SJSA1 (cell line): ENCODE data around the gene RGP1. TPM values are rescaled to one million over a fixed set of nuclear protein-coding genes. Genes with fewer than 3 reads are reported as not detected.
A peak's percentile ranks its signal among the peaks of the same experiment; 100 is the strongest.

ENCODE experiments used
- DNase-seq, 2 experiments: peaks; one replicate each; pipeline ENCODE4 v3.0.0-alpha.2; 2015 to 2020; ENCODE audit warnings: low spot score in 2 of 2, low read depth in 1 of 2
- H3K27ac ChIP-seq: fragments of 250-450 bp; sonication (Bioruptor Pico); 2 replicates; pipeline ENCODE4 v1.5.1; 2020; ENCODE audit warnings: mild to moderate bottlenecking, moderate library complexity
- H3K27me3 ChIP-seq: fragments of 250-450 bp; sonication (Bioruptor Pico); replicated peaks from 2 replicates; pipeline ENCODE4 v1.5.1; 2020; ENCODE audit warnings: mild to moderate bottlenecking, moderate library complexity
- H3K36me3 ChIP-seq: fragments of 250-450 bp; sonication (Bioruptor Pico); 2 replicates; pipeline ENCODE4 v1.5.1; 2020; ENCODE audit warnings: mild to moderate bottlenecking
- H3K4me1 ChIP-seq: fragments of 250-450 bp; sonication (Bioruptor Pico); replicated peaks from 2 replicates; pipeline ENCODE4 v1.6.1; 2021; ENCODE audit warnings: mild to moderate bottlenecking
- H3K4me3 ChIP-seq: fragments of 250-450 bp; sonication (Bioruptor Pico); 2 replicates; pipeline ENCODE4 v1.5.1; 2020; ENCODE audit warnings: mild to moderate bottlenecking
- H3K9me3 ChIP-seq: fragments of 250-450 bp; sonication (Bioruptor Pico); replicated peaks from 2 replicates; pipeline ENCODE4 v1.5.1; 2020; ENCODE audit warnings: mild to moderate bottlenecking
- total RNA-seq: library from RNA; depleted of rRNA; stranded (reverse); fragments of >200 nt; shearing (Covaris generic); gene quantifications from 2 replicates; pipeline ENCODE4 v1.2.3, GENCODE V29; 2014; rRNA removed

The RGP1 gene, protein sequence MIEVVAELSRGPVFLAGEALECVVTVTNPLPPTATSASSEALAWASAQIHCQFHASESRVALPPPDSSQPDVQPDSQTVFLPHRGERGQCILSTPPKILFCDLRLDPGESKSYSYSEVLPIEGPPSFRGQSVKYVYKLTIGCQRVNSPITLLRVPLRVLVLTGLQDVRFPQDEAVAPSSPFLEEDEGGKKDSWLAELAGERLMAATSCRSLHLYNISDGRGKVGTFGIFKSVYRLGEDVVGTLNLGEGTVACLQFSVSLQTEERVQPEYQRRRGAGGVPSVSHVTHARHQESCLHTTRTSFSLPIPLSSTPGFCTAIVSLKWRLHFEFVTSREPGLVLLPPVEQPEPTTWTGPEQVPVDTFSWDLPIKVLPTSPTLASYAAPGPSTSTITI
- total RNA-seq = 5.2 and 7.4 TPM in 2 replicates

DNA sequence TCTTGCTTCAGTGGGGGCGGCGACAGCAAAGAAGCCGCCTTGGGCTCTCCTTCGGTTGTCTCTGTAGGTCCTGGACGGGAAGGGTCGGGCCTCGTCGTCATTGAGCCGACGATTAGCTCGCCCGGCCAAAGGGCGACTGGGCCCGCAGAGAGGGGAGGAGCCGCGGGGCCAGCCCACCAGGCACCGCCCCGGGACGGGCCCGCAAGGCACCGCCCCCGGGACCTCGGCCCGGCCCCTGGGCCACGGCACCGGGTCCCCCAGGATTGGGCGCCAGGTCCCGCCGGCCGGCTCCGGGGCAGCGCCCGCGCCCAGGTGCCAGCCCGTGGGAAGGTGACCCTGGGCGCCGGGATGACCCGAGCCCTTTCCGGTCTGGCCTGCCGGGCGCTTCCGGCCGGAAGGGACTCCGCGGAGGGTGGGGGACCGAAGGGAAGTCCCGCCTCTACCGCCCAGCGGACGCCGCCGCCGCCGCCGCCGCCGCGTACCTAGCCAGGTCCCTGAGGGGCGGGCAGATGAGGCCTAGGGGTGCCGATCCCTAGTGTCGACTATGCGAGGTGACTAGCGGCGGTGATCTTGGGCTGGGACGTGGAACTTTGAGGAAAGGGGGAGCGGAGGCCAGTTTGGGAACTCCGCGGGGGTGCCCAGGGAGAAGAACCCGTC, at the start of gene RGP1, which contains the start of gene GBA2:
TSS of gene RGP1 (plus strand) at position 430 of the 657 bp plus-strand sequence. CDS start 469 bp downstream, outside the sequence.
TSS of gene GBA2 (minus strand) at position 371 of the 657 bp plus-strand sequence. CDS start 524 bp downstream, outside the sequence.
- H3K27ac ChIP-seq = peak within 1 kb of the TSS; percentile 83
- no peaks in the 10 kb centered on the region for H3K9me3 ChIP-seq
- peaks cover 21% of the 10 kb centered on the region for H3K4me1 ChIP-seq
- no peaks in the 10 kb centered on the region for H3K27me3 ChIP-seq
- peak within 1 kb of the TSS; percentile 95 for H3K4me3 ChIP-seq
- peak; percentile 46 to 59 for DNase-seq
- H3K36me3 ChIP-seq = peaks cover 13% of the 10 kb centered on the region

DNA sequence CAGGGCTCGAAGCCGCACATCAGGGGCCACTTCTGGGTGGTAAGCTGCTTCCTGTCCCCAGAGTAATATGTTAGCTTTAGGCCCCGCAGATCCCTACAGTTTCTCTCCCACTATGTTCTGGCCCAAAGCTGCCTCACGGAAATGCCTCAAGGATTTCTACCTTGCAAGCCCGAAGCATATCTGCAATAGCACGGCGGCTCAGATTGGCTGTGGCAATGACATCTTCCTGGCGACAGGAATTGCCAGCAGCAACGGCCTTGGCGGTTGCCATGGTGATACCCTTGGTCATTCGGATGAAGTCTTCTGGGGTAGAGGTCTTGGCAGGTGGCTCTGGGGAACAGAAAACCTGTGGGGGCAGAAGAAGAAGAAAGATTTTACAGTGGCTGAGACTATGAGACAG, 49.1 kb upstream of the RGP1 start:
- Histone ChIP-seq H3K36me3 (peaks cover 81% of the 10 kb centered on the region), H3K27me3 (no peaks in the 10 kb centered on the region), H3K4me3 (no peak overlapping the region), H3K9me3 (no peaks in the 10 kb centered on the region), H3K27ac (no peak overlapping the region), H3K4me1 (peaks cover 7% of the 10 kb centered on the region)
- no peak for DNase-seq

DNA sequence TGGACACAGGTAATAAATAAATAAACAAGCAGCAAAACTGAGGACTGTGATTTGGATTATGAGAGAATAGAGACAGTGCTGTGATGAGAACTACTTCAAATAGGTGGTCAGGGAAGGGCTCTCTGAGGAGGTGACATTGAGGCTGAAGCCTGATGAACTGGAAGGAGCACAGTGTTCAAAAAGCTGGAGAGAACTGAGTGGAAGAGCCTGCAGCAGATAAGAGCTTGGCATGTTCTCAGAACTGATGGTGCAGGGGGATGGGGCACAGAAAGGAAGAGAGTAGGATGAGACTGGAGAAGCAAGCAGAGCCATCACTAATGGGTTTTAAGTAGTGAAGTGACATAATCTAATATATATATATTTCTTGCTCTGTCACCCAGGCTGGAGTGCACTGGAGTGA, 48.1 kb upstream of the RGP1 start:
- Histone ChIP-seq H3K4me1 (peaks cover under 1% of the 10 kb centered on the region), H3K4me3 (no peak overlapping the region), H3K36me3 (peaks cover 84% of the 10 kb centered on the region)

DNA sequence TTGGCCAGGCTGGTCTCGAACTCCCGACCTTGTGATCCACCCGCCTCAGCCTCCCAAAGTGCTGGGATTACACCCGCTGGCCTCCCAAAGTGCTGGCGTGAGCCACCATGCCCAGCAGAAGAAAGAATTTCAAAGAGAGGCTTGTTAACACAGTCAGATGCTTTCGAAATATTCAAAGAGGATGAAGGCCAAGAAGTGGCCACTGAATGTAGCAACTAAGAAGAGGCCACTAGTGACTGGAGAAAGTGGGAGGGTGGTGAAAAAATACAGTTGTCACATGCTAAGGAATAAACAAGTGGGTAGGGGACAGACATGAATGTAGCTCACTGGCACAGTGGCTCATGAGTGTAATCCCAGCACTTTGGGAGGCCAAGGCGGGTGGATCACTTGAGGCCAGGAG, 46.4 kb upstream of the RGP1 start:
- H3K9me3 ChIP-seq = no peaks in the 10 kb centered on the region
- H3K4me1 ChIP-seq = no peaks in the 10 kb centered on the region
- no peak overlapping the region for H3K27ac ChIP-seq
- no peak for DNase-seq
- H3K4me3 ChIP-seq = no peak overlapping the region
- H3K27me3 ChIP-seq = no peaks in the 10 kb centered on the region
- H3K36me3 ChIP-seq = peaks cover 88% of the 10 kb centered on the region

More for the DNA sequence above, 48.1 kb upstream of the RGP1 start:
- H3K27me3 ChIP-seq = no peaks in the 10 kb centered on the region
- no peak for DNase-seq
- H3K9me3 ChIP-seq = no peaks in the 10 kb centered on the region
- H3K27ac ChIP-seq = no peak overlapping the region

DNA sequence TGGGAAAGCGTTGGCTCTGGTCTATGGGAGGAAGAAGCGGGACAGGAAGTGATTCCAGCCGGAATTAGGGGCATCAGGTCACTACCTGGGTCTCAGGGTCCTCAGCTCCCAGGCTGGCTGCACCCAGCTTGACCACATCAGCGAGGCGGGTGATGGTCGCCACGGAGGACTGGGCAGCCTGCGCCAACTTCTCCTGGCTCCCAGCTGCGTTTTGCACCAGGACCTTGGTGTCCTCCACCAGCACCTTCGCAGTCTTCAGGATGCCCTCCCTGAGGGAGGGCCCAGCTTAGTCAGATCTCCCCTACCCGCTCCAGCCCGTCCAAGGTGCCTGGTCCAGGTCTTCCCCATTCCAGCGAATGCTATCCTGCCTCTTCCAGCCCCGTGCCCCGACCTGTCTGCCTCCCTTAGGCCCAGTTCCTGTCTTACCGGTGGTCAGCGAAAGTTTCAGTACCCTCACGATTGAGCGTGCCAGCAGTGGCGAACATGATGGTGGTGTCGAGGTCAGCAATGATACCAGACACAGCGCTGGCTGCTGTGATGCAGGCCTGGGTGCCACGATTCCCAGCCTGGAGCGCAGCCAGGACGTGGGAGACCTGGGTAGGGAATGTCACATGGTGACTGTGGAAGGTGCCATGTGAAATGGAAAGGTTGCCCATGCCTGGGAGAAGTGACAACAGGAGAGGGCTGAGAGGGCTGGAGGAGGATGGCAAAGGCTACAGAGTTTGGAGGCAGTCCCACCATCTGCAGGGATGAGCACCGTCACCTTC, 45.0 kb upstream of the RGP1 start:
- DNase-seq = no peak
- Histone ChIP-seq H3K4me3 (no peak overlapping the region), H3K4me1 (no peaks in the 10 kb centered on the region), H3K27me3 (no peaks in the 10 kb centered on the region), H3K27ac (no peak overlapping the region), H3K36me3 (peaks cover 94% of the 10 kb centered on the region), H3K9me3 (no peaks in the 10 kb centered on the region)

DNA sequence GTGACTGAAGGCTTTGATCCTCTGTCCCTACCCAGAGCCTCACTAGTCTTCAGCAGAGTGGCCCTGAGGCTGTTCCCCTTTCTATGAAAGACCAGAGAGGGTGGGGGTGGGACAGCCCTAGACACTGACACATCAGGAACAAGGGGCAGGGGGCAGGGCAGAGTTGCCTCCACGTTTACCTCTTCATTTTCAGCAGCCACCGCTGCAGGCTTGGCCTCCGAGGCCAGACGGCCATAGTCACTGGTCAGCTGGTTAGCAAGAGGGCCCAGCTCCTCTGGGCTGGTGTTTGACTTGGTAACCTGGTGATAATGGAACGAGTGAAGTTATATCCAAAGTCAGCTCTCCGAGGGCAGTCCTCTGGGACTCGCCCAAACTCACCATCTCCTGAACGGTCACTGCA, 43.7 kb upstream of the RGP1 start:
- no peak overlapping the region for H3K4me3 ChIP-seq
- no peaks in the 10 kb centered on the region for H3K4me1 ChIP-seq
- peaks cover 87% of the 10 kb centered on the region for H3K36me3 ChIP-seq
- H3K27me3 ChIP-seq = no peaks in the 10 kb centered on the region
- no peak overlapping the region for H3K27ac ChIP-seq
- no peaks in the 10 kb centered on the region for H3K9me3 ChIP-seq
- DNase-seq = no peak

DNA sequence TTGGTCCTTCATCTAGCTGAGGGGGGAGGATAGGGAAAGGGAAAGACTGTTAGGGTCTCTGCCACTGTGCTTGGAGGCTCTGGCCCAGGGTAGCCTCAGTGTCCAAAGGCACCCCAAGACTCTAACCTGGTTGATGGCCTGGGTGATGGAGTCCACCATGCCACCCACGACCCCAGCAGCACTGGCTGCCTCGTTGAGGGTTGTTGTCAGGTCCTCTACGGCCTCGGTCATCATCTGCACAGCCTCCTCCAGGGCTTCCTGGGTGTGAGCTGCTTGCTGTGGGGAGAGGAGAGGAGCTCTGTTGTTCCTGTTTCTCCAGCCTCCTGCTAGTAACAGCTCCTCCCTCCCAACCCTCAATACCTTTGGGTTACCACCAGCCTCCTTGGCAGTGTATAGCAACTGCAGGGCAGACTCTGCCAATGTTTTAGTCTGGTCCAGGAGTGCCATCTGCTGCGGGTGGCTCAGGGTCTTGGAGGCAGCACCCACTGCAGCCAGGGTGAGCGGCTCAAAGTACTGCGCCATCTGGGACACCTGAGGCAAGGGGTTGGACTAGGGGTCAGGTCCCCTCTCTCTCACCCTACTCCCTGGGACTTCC, 43.2 kb upstream of the RGP1 start:
- Histone ChIP-seq H3K36me3 (peaks cover 87% of the 10 kb centered on the region), H3K9me3 (no peaks in the 10 kb centered on the region), H3K4me3 (no peak overlapping the region), H3K27me3 (no peaks in the 10 kb centered on the region), H3K4me1 (no peaks in the 10 kb centered on the region), H3K27ac (no peak overlapping the region)
- no peak for DNase-seq

DNA sequence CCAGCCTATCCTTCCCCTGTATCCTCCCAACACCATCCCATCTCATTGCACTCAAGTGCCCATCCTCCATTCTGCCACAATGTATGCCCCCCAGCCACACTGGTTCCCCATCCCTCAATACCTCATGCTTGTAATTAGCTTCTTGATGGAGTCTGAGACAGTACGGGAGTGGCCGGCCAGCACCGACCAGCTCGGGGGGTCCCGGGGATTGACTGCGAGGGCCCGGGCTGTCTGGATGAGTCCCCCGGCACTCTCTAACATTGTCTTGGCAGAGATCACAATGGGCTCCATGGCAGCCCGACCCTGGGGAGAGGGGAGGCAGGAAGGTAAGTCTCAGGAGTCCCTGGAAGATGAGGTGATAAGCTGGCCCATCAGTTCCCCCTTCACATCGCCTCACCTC, 42.1 kb upstream of the RGP1 start:
- peaks cover 85% of the 10 kb centered on the region for H3K36me3 ChIP-seq
- no peaks in the 10 kb centered on the region for H3K27me3 ChIP-seq
- H3K27ac ChIP-seq = no peak overlapping the region
- no peak for DNase-seq
- no peak overlapping the region for H3K4me3 ChIP-seq
- no peaks in the 10 kb centered on the region for H3K9me3 ChIP-seq
- no peaks in the 10 kb centered on the region for H3K4me1 ChIP-seq

DNA sequence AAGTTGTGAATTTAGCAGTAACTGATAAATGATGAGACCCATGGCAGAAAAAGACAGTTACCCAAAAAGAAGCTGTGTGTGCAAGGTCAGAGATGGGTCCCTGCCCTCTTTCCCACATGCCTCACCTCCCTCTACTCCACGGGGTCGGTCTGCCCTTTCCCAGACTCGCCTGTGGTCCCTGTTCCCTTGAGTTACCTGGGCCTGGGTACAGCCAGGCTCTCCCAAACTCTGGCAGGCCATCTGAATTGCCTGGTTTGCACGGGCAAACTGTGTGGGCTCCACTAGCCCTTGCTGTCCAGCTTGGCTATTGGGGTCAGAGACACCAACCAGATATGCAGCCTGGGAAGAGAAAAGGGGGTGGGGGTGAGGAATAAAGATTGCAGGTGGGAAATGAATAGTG, 40.9 kb upstream of the RGP1 start:
- H3K36me3 ChIP-seq = peaks cover 79% of the 10 kb centered on the region
- H3K9me3 ChIP-seq = no peaks in the 10 kb centered on the region

DNA sequence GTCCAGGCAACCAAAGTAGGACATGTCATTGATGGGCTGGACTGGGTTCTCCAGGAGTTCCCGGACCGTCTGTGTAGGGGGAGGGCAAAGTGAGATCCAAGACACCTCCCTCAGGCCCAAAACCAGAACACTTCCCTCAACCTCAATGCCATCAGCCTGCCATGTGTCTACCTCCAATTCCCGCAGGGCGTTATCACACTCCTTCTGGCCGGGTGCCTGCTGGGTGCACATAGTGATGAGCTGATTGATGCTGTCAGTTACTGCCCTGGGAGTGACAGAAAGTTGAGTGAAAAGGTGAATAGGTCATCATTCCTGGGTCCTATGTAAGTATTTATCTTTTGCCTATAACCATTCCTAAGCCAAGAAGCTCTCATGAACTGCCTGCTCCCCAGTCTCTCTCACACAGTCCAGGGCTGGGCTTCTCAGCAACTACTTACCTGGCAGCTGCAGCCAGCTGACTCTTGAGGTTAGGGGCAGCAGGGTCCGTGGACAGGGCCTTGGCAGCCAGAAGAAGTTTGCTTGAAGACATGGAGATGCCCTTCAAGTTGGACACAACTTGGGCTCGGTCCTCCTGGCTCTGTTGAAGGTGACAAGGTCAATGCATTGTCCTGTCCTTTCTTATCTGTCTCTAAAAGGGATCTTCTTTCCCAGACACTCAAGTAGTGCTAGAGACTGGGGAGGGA, 38.1 kb upstream of the RGP1 start:
- Histone ChIP-seq H3K27ac (no peak overlapping the region), H3K9me3 (no peaks in the 10 kb centered on the region), H3K36me3 (peaks cover 81% of the 10 kb centered on the region), H3K27me3 (no peaks in the 10 kb centered on the region), H3K4me3 (no peak overlapping the region), H3K4me1 (no peaks in the 10 kb centered on the region)
- DNase-seq = no peak

More for the DNA sequence above, 40.9 kb upstream of the RGP1 start:
- no peaks in the 10 kb centered on the region for H3K27me3 ChIP-seq
- no peak overlapping the region for H3K27ac ChIP-seq
- H3K4me1 ChIP-seq = no peaks in the 10 kb centered on the region
- no peak for DNase-seq
- no peak overlapping the region for H3K4me3 ChIP-seq

DNA sequence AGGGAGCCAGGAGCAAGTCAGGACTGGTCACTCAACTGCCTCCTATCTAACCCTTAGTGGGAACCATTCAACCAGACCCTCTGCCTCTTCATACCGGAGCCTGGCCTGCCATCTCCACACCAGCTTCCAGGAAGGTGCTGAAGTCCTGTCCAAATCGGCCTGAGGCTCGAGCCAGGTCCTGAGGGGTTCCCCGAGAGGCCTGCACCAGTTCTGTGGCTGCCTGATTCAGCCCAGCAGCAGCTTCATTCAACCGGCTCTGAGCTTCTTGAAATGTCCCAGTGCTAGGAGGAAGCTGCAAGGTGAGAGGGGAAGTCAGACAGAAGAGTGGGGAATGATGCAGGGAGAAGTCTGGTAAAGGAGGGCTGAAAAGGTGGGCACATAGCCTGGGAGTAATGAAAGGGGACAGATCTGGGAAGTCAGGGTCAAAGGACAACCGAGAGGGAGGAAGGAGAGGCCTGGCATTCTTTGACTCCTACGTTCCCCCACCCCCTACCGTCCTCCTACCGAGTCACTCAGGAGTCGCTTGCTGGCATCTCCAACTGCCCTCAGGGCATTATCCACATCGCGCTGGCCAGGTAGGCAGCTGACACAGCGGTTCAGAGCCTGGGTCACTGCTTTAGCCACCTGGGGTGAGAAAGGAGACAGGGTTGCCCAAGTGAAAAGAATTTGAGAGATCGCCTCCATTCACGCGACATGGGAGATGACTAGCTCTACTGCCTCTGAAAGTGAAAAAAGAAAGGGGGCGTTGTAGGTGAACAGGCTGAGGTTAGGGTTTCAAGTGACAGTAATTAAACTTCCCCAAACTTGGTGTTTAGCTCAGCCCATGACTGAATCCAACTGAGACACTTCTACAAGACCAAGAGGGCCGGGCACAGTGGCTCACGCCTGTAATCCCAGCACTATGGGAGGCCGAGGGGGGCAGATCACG, 37.3 kb upstream of the RGP1 start:
- no peaks in the 10 kb centered on the region for H3K27me3 ChIP-seq
- H3K27ac ChIP-seq = no peak overlapping the region
- H3K9me3 ChIP-seq = no peaks in the 10 kb centered on the region
- no peak overlapping the region for H3K4me3 ChIP-seq
- H3K4me1 ChIP-seq = no peaks in the 10 kb centered on the region
- DNase-seq = no peak
- peaks cover 79% of the 10 kb centered on the region for H3K36me3 ChIP-seq

DNA sequence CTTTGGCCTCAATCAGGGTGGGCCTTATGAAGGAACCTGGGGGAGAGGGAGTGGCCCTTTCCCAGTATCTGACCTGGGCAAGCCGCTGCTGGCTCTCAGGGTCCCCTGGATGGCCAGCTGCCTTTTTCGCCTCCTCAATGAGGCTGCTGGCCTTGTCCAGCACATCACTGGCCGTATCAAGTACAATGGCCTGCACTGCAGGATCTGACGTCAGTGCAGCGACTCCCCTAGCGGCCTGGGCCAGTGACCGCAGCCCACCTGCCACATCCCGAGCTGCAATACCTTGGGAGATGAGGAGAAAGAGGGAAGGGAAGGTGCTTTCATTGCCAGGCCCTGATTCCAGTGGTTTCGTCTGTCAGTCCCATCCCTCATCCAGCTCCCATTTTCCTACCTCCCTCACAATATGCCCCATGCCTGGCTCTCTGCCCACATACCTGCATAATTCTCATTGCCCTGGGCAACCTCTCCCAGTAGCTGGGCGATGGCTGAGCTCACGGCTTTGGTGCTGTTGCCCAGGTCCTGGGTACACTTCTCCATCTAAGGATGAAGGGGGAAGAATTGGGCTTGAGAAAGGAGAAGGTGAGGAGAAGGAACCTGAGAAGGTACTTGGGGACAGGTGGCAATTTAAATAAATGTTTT, 36.2 kb upstream of the RGP1 start:
- Histone ChIP-seq H3K4me3 (no peak overlapping the region), H3K27ac (no peak overlapping the region), H3K27me3 (no peaks in the 10 kb centered on the region), H3K36me3 (peaks cover 78% of the 10 kb centered on the region), H3K4me1 (no peaks in the 10 kb centered on the region), H3K9me3 (no peaks in the 10 kb centered on the region)
- no peak for DNase-seq
